Measurements from ENCODE around the gene KCNS1.

- TF ChIP-seq FOXM1 (IDR thresholded peaks at IDR 0.05; ENCODE audit: borderline replicate concordance) (no peak), LEF1 (IDR thresholded peaks at IDR 0.05; ENCODE audit: borderline replicate concordance) (no peak), ELF4 (IDR thresholded peaks at IDR 0.05) (no peak), SP1 (IDR thresholded peaks at IDR 0.05) (no peak), BHLHE40 (IDR thresholded peaks at IDR 0.05; ENCODE audit: borderline replicate concordance) (no peak), ARNT (IDR thresholded peaks at IDR 0.05) (no peak), SUZ12 (IDR thresholded peaks at IDR 0.05) (no peak), TARDBP (IDR thresholded peaks at IDR 0.05) (no peak), HDGF (IDR thresholded peaks at IDR 0.05; ENCODE audit: borderline replicate concordance) (no peak), CTBP1 (IDR thresholded peaks at IDR 0.05; ENCODE audit: borderline replicate concordance) (no peak), PKNOX1 (IDR thresholded peaks at IDR 0.05) (no peak), ZNF384 (IDR thresholded peaks at IDR 0.05) (no peak), FOXA1 (IDR thresholded peaks at IDR 0.05) (no peak)
Observed at GRCh38 chr20:45115829-45116228, 14.9 kb upstream of the KCNS1 start.

All from HEK293T (cell line).